HS-27A (cell line): ENCODE results near the gene DAD1.
"Not testable (repeated sequence)": the region's sequence is repeated elsewhere in the genome, so short reads cannot be mapped to it uniquely, and the experiment has no call there.

Experiments used
- DNase-seq: peaks from one replicate; pipeline ENCODE4 v3.0.0-alpha.2; 2012; ENCODE audit warnings: low read depth, missing footprints

Gene DAD1

DNA sequence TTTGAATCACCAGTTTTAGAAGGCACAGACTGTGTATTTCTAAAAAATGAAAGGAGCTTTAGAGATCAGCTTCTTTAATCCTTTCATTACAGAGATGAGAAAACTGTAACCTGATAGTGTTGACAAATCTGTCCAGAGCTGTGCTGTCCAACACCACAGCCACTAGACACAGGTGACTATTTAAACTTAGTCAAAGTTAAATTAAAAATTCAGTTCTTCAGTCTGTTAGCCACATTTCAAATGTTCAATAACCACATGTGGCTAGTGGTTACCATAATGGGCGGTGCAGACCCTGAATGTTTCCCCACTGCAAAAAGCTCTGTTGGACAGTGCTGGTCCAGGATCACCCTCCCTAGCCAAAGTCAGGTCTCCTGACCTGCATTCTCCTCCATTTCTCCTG, 21.6 kb downstream of the DAD1 start:
- DNase-seq, result no peak

DNA sequence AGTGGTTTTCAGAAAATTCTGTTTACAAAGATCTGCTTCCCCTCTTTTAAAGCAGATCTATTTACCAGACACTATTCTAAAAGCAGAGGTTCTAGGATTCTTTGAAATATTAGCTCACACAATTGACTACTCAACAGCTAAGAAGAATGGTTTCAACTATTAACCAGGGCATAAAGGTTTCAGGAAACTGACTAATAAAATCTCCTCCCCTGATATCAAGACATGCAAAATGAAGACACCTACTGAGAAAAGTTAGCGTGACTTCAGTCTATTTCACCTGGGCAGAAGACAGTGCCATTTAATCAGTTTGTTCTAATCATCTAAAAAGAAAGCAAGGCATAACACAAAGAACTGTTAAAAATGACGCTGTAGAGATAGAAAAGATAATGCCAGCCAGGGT, 22.2 kb downstream of the DAD1 start:
- no peak for DNase-seq

DNA sequence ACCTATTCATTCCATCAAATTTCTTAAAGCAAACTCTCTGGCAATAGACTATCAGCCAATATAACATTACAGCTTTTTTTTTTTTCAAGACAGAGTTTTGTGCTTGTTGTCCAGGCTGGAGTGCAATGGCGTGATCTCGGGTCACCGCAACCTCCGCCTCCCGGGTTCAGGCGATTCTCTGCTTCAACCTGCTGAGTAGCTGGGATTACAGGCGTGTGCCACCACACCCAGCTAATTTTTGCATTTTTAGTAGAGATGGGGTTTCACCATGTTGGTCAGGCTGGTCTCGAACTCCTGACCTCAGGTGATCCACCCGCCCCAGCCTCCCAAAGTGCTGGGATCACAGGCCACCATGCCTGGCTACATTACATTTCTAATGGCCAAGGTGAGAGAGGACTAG, 22.8 kb downstream of the DAD1 start:
- not testable (repeated sequence) for DNase-seq

- no peak for DNase-seq
Observed at GRCh38 chr14:22565391-22565945, 23.6 kb downstream of the DAD1 start.

- DNase-seq, result no peak
Observed at GRCh38 chr14:22564463-22564862, 24.6 kb downstream of the DAD1 start.

GRCh38 chr14:22563987-22564386, 25.0 kb downstream of the DAD1 start:
- DNase-seq, result no peak

DNA sequence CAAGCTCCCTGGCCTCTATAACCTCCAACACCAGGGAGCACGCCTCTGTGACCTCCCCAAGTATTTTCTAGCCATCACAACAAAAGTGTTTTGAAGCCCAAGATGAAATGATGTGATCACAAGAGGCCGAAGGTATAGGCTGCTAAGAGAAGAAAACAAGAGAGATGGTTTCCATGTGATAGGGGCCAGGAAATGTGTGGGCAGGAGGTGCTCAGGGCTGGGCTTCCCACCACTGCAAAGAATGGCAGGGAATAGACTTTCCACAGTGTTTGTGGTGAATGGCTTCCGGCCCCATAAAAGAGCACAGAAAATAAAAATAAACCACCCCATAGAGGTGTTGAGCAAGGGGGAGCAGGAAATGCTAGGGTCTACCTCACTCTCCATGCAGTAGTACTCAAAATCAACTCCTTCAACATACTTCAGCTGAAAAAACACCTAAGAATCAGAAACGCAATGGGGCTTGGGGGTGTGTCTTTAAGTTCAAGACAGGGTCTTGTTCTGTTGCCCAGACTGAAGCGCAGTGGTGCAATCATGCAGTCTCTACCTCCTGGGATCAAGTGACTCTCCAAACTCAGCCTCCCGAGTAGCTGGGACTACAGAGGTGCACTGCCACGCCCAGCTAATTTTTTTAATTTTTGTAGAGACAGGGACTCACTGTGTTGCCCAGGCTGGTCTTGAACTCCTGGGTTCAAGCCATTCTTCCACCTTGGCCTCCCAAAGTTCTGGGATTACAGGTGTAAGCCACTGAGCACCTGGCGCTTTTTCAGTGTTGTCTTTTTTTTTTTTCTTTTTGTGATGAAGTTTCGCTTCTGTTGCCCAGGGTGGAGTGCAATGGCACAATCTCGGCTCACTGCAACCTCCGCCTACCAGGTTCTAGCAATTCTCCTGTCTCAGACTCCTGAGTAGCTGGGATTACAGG, 27.1 kb downstream of the DAD1 start:
- no peak for DNase-seq

GRCh38 chr14:22561366-22561660, 27.7 kb downstream of the DAD1 start:
- DNase-seq, result no peak

GRCh38 chr14:22560662-22561365, 28.2 kb downstream of the DAD1 start:
- DNase-seq, result no peak

- no peak for DNase-seq
Observed at GRCh38 chr14:22559041-22559440, 30.0 kb downstream of the DAD1 start.

DNA sequence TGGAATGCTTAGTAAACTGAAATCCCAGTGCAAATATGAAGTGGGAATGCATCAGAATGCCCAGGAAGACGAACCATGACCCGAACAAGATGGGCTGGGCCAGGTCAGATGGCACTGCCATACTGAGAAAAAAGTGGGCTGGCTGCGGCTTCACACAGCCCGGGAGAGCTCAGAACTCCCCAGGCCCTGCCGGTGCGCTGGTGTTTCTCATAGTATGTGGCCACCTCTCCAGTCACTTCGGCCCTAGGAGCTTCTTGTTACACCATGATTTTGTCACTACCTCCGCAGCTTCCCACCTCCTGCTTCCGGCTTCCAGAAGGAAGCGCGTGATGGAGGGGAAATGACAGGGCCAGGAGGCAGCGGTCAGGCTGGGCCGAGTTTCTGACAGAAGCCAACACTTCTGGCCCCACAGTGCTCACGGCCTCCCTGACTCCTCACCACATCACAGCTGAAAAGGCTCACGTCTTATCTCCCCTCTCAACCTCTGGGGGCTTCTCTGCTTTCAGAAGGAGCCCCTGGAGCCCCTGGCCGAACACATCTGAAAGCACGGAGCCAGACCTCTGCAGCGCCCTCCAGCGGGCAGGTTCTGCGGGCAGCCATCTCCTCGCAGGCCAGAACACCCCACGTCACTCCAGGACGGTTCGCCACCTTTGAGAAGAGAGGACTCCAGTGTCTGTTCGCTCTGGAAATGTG, 30.7 kb downstream of the DAD1 start:
- DNase-seq, result no peak

GRCh38 chr14:22557846-22558220, 31.2 kb downstream of the DAD1 start:
- no peak for DNase-seq

DNA sequence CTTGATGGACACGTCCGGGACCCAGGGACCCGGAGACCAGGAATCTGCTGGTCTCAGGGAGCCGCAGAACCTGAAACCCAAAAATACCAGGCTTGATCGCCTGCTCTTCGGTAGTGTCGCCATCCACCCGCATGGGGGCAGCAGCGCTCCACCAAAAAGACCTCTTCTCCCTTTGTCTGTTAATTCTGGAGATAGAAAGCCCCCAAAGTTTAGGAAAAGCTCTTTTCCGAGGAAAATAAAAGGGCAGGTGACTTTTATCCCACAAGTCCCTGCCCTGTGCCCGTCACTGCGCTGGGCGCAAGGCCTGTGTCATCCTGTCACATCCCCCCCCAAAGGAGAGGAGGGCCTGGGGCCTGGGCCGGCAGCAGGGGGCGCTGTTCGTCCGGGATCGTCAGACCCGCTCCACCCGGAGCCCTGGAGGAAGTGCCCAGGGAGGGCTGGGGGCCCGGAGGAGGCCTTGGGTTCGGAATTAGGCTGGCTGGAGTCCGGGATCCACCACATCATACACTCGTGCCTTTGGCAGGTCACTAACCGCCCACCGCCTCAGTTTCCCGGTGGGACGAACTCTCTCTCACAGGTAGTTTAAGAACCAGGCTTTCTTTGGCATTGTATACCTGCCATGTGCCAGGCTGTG, 31.9 kb downstream of the DAD1 start:
- no peak for DNase-seq

- DNase-seq, result no peak
Observed at GRCh38 chr14:22556021-22556989, 32.7 kb downstream of the DAD1 start.

DNA sequence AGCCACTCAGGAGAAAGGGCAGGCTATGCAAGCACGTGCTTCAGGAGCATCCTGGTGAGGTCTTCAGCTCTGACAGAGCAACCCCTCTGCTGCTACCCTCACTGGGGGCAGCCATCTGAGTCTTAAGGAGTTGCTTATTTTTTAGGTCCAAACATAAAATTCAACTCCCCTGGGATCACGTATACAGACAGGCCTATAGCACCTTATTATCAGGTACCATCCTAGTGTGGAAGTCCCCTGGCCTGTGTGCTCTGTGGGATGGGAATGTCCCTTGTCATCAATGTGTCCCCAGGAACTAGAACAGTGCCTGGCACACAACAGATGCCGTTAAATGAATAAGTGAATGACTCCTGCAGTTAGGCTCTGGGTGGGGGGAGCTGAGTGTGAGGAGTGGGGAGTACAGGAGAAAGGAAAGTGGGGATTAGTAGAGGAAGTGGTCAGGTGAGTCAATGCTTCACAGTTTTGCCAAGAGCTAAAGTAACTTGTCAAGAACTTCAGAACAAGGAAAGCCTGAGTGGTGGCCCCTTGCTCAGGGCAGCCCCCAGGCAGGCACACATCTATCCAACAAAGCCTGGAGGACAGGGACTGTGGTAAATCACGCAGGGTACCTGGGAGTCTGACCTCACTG, 33.5 kb downstream of the DAD1 start:
- DNase-seq, result no peak

DNA sequence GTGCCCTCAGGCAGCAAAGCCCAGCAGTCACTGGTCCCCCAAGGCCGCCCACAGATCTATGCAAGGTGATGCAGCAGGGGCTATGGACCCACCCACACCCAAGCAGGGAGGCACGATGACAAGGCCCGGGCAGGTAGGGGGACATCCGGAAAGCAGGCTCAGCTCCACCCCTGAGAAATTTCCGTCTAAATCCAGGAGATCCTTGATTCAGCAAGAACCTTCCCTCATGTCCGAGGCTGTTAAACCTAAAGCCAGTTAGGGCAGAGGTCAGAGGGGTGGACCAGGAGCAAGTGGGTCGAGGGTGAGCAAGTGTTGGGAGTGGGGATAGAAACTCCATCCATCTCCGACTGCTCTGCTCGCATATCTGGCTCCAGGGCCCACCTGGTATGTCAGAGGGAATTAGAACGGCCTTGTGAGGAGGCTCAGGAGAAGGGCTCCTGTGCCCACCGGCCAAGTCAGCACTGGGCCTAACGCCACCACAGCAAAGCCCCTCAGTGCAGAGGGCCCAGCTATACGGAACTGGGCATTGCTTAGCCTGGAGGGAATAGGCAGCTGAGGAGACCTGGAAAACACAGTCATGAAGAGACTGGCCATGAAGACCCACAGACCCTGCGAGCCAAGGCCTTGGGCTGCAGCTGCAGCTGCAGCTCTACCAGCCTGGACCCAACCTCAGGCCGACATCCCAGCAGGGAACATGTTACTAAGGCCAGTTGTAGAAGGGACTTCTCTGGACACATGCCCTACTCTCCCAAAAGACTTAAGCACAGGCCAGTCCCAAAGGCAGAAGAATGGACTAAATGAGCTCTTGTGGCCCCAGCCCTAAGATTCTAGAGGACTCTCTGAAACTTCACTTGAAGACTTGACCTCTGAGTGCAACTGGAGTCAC, 34.3 kb downstream of the DAD1 start:
- no peak for DNase-seq

- not testable (repeated sequence) for DNase-seq
Observed at GRCh38 chr14:22553861-22554497, 35.0 kb downstream of the DAD1 start.

- no peak for DNase-seq
Observed at GRCh38 chr14:22553445-22553844, 35.6 kb downstream of the DAD1 start.

GRCh38 chr14:22552827-22553076, 36.3 kb downstream of the DAD1 start:
- no peak for DNase-seq
